HG03342 (cell line): ENCODE results near the gene DNAJB1.

Experiments
- ATAC-seq: cut with Tn5 transposase; IDR thresholded peaks from one replicate; pipeline ENCODE4 v1.9.1; 2021; ENCODE audit warnings: mild to moderate bottlenecking, moderate library complexity; ENCODE audit not compliant: unreplicated experiment

Gene DNAJB1

GRCh38 chr19:14475251-14476073 lies 42.7 kb downstream of the DNAJB1 start, which contains the start of gene PTGER1:
PTGER1 (minus strand) TSS chr19:14475354; CDS start chr19:14474320, 1,034 bp downstream.
- ATAC-seq = no peak

- ATAC-seq = no peak
These were observed 43.4 kb downstream of the DNAJB1 start for GRCh38 chr19:14474827-14475226.

- ATAC-seq = no peak
These were observed 44.1 kb downstream of the DNAJB1 start for GRCh38 chr19:14473978-14474578.

GRCh38 chr19:14473073-14473977 lies 44.9 kb downstream of the DNAJB1 start:
- ATAC-seq = no peak

GRCh38 chr19:14472202-14472938 lies 45.8 kb downstream of the DNAJB1 start:
- ATAC-seq = no peak

- no peak for ATAC-seq
These were observed 46.6 kb downstream of the DNAJB1 start for GRCh38 chr19:14471436-14472187.

GRCh38 chr19:14470031-14470876 lies 47.9 kb downstream of the DNAJB1 start:
- ATAC-seq = no peak

GRCh38 chr19:14467816-14468215 lies 50.4 kb downstream of the DNAJB1 start:
- no peak for ATAC-seq

GRCh38 chr19:14467391-14467790 lies 50.8 kb downstream of the DNAJB1 start:
- ATAC-seq = no peak
